Activated CD8-positive, alpha-beta memory T cell treated with anti-CD3 and anti-CD28 coated beads, Interleukin-2, amount 10 ng/mL, durations not matched to agents 7 days and 5 days (primary cell): ENCODE results near the gene SH3PXD2B. TPM values are rescaled to one million over a fixed set of nuclear protein-coding genes. Genes with fewer than 3 reads are reported as not detected.
"Not testable (repeated sequence)": the region's sequence is repeated elsewhere in the genome, so short reads cannot be mapped to it uniquely, and the experiment has no call there.

Experiments used
- ATAC-seq: fragments of 150-1000 bp; cut with Tn5 transposase; one replicate; pipeline ENCODE4 v1.10.0; 2021; ENCODE audit warnings: moderate library complexity
- CTCF ChIA-PET: fragments of 350-600 bp; sonication (Branson Sonifier 250); formaldehyde crosslinking; loops from one replicate; lab custom pipeline; 2021; ENCODE audit warnings: antibody characterized with exemption; lab: Charles Lee
- DNase-seq: peaks from one replicate; pipeline ENCODE4 v3.0.0-alpha.2; 2020
- H3K27ac Mint-ChIP-seq: one replicate; pipeline ENCODE4 v1.8.0; 2021; ENCODE audit warnings: mild to moderate bottlenecking, mixed read lengths
- H3K27me3 Mint-ChIP-seq: one replicate; pipeline ENCODE4 v1.8.0; 2021; ENCODE audit warnings: mixed read lengths
- H3K36me3 Mint-ChIP-seq: one replicate; pipeline ENCODE4 v1.8.0; 2021; ENCODE audit warnings: mild to moderate bottlenecking, mixed read lengths
- H3K4me1 Mint-ChIP-seq: one replicate; pipeline ENCODE4 v1.8.0; 2021; ENCODE audit warnings: mixed read lengths
- H3K4me3 Mint-ChIP-seq: one replicate; pipeline ENCODE4 v1.8.0; 2021; ENCODE audit warnings: mild to moderate bottlenecking, moderate library complexity, mixed read lengths
- H3K9me3 Mint-ChIP-seq: one replicate; pipeline ENCODE4 v1.8.0; 2022; ENCODE audit warnings: low read depth, mixed read lengths
- total RNA-seq, 2 experiments: library from RNA; stranded (reverse); gene quantifications; one replicate each; pipeline ENCODE4 v1.2.3, GENCODE V29; 2021

Gene SH3PXD2B
- total RNA-seq, 2 experiments from 2014 or later = 0.06 to 0.12 TPM

DNA sequence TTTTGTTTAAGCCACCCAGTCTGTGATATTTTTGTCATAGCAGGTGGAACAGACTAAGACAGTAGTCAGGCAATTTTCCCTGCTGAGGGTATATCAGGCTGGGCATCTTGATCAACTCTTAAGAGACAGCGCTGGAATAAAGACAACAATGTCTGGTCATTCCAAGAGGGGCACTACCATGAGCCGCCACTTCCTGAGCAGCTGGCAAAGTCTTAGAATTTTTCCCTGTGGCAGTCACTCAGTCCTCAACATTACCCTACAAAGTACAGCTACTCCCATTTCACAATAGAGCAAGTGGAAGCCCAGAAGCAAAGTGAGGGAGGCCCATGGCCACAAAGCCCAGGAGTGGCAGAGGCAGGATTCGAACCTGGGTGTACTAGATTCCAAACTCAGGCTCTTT, 74.8 kb downstream of the SH3PXD2B start:
- Mint-ChIP-seq H3K9me3 (no peaks in the 10 kb centered on the region), H3K27me3 (peaks cover 13% of the 10 kb centered on the region), H3K4me1 (peaks cover 10% of the 10 kb centered on the region), H3K4me3 (no peak overlapping the region), H3K36me3 (no peaks in the 10 kb centered on the region), H3K27ac (no peak overlapping the region)
- ATAC-seq (no peak), DNase-seq (no peak)
- CTCF ChIA-PET = no interaction called here

DNA sequence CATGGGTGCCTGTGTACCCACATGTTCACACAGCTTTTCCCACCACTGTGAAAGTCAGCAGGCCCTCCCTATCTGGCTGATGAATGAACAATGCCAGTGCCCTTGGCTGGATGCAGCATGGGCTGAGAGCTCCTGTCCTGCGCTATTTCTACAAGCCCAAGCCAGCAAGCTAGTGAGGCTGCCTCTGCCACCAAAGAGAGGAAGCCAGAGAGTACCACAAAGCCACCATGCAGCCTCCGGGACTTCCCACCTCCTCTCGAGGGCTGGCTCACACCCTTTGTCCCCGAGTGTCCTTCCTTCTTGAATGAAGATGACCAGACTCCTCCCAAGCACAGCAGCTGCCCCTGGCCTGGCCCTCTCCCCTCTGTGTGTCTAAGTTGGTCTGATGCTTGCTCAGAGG, 76.5 kb downstream of the SH3PXD2B start:
- Mint-ChIP-seq H3K36me3 (no peaks in the 10 kb centered on the region), H3K9me3 (no peaks in the 10 kb centered on the region), H3K27me3 (peaks cover 13% of the 10 kb centered on the region), H3K4me3 (no peak overlapping the region), H3K4me1 (peaks cover 10% of the 10 kb centered on the region), H3K27ac (no peak overlapping the region)
- peak; percentile 42 for ATAC-seq
- DNase-seq = peak; percentile 43
- CTCF ChIA-PET = no interaction called here

DNA sequence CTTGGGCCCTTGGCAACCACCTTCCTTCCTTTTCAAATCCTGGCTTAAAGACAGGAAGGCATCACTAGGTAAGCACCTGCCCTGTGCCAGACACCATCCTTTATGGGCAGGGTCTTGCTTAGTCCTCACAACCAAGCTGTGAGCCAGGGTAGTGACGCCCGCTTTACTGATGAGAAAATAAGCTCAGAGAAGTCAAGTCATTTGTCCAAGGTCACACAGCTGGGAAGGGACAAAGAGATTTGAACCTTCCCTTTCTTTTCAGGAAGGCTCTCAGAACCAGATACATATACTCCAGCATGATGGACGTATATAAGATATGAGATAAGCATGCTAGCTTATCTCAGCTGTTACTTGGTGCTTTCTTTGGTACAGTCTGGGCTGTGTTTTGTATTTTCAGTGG, 76.9 kb downstream of the SH3PXD2B start:
- DNase-seq (no peak), ATAC-seq (no peak)
- Mint-ChIP-seq H3K36me3 (no peaks in the 10 kb centered on the region), H3K27ac (no peak overlapping the region), H3K9me3 (no peaks in the 10 kb centered on the region), H3K4me3 (no peak overlapping the region), H3K4me1 (peaks cover 10% of the 10 kb centered on the region), H3K27me3 (peaks cover 13% of the 10 kb centered on the region)
- CTCF ChIA-PET = no interaction called here

DNA sequence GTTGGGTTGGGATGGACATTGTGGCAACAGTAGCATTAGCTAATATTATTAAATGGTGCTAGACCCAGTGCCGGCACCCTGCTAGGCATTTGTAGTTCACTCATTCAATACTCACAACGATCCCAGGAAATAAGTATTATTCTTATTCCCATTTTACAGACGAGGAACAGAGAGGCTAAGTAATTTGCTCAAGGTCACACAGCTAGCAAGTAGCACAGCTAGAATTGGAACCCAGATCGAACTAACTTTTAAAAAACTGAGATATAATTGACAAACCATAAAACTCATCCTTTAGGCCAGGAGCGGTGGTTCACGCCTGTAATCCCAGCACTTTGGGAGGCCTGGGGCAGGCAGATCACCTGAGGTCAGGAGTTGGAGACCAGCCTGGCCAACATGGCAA, 79.5 kb downstream of the SH3PXD2B start:
- Mint-ChIP-seq H3K4me1 (peaks cover 10% of the 10 kb centered on the region), H3K27me3 (peaks cover 13% of the 10 kb centered on the region), H3K4me3 (no peak overlapping the region), H3K9me3 (peaks cover 3% of the 10 kb centered on the region), H3K27ac (no peak overlapping the region), H3K36me3 (peaks cover 2% of the 10 kb centered on the region)
- ATAC-seq = no peak
- CTCF ChIA-PET = no interaction called here
- DNase-seq = no peak

DNA sequence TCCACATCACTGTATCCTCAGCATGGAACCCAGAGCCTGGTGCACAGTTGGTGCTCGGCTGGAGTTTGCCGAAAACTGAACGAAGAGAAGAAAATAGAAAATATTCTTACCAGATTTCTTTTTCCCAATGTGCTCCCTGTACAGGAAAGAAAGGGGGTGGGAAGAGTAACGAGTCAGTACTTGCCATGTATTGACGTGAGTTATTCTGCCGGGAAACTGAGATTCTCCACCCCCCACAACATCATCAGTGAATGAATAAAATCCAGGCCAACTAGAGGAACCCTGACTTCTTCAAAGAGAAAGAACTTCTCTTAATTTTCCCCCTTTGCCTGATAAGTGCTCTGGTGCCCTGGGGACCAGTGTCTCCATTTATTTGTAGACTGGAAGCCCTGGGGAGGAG, 80.6 kb downstream of the SH3PXD2B start:
- ATAC-seq (no peak), DNase-seq (no peak)
- peaks cover 10% of the 10 kb centered on the region for H3K4me1 Mint-ChIP-seq
- H3K27ac Mint-ChIP-seq = no peak overlapping the region
- H3K27me3 Mint-ChIP-seq = peaks cover 10% of the 10 kb centered on the region
- H3K4me3 Mint-ChIP-seq = no peak overlapping the region
- H3K9me3 Mint-ChIP-seq = peaks cover 3% of the 10 kb centered on the region
- CTCF ChIA-PET = no interaction called here
- H3K36me3 Mint-ChIP-seq = peaks cover 2% of the 10 kb centered on the region

DNA sequence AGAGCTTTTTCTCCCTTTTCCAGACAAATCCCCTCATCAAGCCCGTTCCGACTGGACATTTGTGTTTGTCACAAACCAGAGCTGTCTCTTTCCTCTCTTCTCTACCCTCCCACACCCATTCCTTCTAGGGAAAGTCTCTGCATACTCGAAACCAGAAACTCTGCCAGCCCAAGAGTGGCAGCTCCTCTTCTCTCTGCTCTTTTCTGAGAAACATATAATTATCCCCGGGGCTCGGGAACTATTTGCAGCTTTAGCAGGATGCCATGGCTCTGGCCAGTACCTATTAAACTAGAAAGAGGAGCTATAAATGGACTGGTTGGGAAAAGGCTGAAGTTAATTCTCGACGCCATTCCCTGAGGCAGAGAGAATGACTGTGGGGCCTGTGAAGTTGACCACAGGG, 82.6 kb downstream of the SH3PXD2B start:
- peaks cover 3% of the 10 kb centered on the region for H3K9me3 Mint-ChIP-seq
- ATAC-seq = no peak
- CTCF ChIA-PET = no interaction called here

DNA sequence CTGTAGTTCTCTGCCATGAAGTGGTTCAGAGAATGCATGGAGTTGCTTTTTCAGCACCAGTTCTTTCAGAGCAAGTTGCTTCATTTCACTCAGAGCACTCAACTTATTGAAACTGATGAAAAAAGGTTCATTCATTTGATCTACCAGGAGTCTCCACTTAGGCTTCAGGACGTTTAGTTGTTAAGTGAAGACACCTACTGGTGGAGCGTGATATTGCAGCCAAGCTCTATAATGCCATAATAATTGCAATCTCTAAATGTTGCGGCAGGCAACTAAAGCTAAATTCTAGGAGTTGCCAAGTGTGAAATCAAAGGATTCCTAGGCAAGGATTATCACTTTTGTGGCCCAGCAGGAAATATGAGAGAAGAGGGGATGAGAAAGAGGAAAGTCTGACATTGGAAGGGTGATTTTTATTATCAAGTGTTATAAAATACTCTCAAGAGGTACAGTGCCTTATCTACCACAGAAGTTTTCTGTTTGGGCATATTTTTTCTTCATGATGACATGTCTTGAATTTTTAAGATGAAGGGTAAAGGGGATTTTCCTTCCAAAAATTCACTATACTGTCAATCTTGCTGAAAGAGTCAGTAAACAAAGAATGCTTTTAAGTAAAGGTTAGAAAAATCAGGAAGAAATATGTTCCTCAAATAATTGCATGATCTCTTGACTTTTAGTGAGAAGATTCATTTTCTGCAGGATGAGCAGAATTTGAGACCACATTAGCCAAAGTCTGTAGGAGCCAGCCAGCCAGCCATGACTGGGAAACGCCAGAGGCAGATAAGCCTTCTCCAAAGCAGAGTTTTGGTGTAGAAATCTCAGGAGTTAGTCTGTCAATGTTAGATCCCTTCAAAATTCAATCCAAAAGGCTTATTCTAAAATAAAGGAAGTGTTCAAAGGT, 83.4 kb downstream of the SH3PXD2B start:
- DNase-seq (peak; percentile 66), ATAC-seq (no peak)
- no peak overlapping the region for H3K27ac Mint-ChIP-seq
- no peaks in the 10 kb centered on the region for H3K4me1 Mint-ChIP-seq
- H3K27me3 Mint-ChIP-seq = peaks cover 10% of the 10 kb centered on the region
- CTCF ChIA-PET = interaction anchor here (0.7 to 1.3 kb wide), 4 partner anchors 15 to 37 kb away, joined by 3 to 4 read pairs (median 3); no protein-coding TSS in a partner anchor
- no peak overlapping the region for H3K4me3 Mint-ChIP-seq
- peaks cover 3% of the 10 kb centered on the region for H3K9me3 Mint-ChIP-seq
- H3K36me3 Mint-ChIP-seq = peaks cover 2% of the 10 kb centered on the region

More for the DNA sequence above, 82.6 kb downstream of the SH3PXD2B start:
- H3K27ac Mint-ChIP-seq = no peak overlapping the region
- no peak for DNase-seq
- H3K36me3 Mint-ChIP-seq = peaks cover 2% of the 10 kb centered on the region
- no peak overlapping the region for H3K4me3 Mint-ChIP-seq
- peaks cover 10% of the 10 kb centered on the region for H3K27me3 Mint-ChIP-seq
- H3K4me1 Mint-ChIP-seq = no peaks in the 10 kb centered on the region

DNA sequence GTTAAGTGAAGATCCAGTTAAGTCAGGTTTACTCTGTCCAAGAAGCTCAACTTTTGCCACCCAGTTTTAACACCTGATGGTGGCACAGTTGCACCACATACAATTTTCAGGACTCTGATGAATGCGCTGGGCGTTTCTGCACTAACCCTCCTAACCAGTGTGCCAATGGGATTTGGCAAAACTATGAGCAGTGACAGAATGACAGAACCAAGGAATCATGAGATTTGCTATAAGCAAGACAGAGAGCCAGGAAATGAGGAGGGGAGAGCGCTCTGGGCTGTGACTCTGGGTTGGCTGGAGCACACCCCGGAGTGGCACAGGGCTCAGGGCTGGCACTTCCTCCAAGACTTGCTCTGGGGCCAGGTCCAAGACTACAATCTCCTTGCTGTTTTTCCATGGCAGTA, 84.1 kb downstream of the SH3PXD2B start:
- no peak for ATAC-seq

DNA sequence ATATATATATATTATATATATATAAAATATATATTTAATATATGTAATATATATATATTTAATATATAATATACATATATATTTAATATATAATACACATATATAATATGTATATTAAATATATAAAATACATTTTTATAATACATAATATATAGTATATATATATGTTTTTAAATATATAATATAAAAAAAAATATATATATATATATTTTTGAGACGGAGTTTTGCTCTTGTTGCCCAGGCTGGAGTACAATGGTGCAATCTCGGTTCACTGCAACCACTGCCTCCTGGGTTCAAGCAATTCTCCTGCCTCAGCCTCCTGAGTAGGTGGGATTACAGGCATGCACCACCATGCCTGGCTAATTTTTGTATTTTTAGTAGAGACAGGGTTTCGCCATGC, 85.6 kb downstream of the SH3PXD2B start:
- H3K36me3 Mint-ChIP-seq, H3K27me3 Mint-ChIP-seq, DNase-seq, ATAC-seq, H3K4me3 Mint-ChIP-seq, H3K27ac Mint-ChIP-seq, H3K9me3 Mint-ChIP-seq, CTCF ChIA-PET: not testable (repeated sequence)
- peaks cover 13% of the 10 kb centered on the region for H3K4me1 Mint-ChIP-seq

More for the DNA sequence above, 84.1 kb downstream of the SH3PXD2B start:
- no peak overlapping the region for H3K27ac Mint-ChIP-seq
- H3K27me3 Mint-ChIP-seq = peaks cover 6% of the 10 kb centered on the region
- H3K36me3 Mint-ChIP-seq = peaks cover 2% of the 10 kb centered on the region
- CTCF ChIA-PET = interaction anchor here (1.2 to 1.3 kb wide), 2 partner anchors 16 to 35 kb away, joined by 3 to 4 read pairs; no protein-coding TSS in a partner anchor
- H3K4me1 Mint-ChIP-seq = peaks cover 4% of the 10 kb centered on the region
- H3K4me3 Mint-ChIP-seq = no peak overlapping the region
- DNase-seq = no peak
- peaks cover 3% of the 10 kb centered on the region for H3K9me3 Mint-ChIP-seq

DNA sequence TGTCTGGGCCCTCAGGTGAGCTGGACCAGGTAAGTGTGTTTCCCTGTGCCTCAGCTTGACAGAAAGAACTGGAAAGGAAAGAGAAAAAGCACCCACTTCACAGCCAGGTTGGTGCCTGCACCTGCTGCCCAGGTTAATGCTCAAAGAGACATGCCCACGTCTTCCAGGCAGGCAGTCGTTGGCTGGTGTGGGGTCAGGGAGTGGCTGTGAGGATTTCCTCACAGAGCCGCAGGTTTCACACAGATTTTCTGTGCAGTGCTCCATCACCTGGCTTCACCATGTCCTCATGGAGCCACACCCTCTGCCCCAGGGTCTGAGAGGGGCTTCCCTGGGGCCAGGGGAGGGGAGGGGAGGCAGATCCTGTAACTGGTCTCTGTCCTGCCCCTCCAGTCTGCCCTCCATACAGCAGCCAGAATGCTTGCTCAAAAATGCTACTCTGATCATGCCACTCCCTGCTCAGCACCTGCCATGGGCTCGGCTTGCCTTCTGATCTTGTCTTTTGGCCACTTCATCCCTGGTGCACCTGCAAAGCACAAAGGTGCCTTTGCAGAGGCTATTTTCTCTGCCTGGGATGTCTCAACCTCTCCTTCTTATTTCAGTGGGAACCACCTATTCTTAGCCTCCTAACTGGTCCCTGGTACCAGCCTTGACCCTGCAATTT, 88.2 kb downstream of the SH3PXD2B start:
- CTCF ChIA-PET = no interaction called here
- no peaks in the 10 kb centered on the region for H3K9me3 Mint-ChIP-seq
- peaks cover 3% of the 10 kb centered on the region for H3K36me3 Mint-ChIP-seq
- peaks cover 20% of the 10 kb centered on the region for H3K4me1 Mint-ChIP-seq
- DNase-seq = no peak
- no peak overlapping the region for H3K4me3 Mint-ChIP-seq
- no peak for ATAC-seq
- H3K27ac Mint-ChIP-seq = no peak overlapping the region
- H3K27me3 Mint-ChIP-seq = no peaks in the 10 kb centered on the region

DNA sequence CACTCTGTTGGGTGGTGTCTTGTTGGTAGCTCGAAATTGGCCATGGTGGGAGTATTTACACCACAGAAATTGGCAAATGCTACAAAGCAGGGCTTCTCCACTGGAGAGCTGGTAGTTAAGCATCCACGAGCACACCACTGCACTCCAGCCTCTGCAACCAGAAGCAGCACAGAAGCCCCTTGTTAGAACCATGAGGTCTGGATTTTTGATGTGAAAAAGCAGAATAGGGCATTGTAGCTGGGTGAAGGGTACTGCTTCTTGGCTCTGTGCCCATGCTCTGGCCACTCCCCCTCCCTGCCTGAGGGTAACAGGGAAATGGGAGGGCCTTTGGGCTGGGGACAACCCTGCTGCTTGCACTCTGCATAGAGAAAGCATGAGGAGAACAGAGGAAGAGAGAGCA, 89.6 kb downstream of the SH3PXD2B start:
- Mint-ChIP-seq H3K4me3 (no peak overlapping the region), H3K4me1 (peaks cover 20% of the 10 kb centered on the region), H3K36me3 (peaks cover 1% of the 10 kb centered on the region), H3K27ac (no peak overlapping the region), H3K27me3 (no peaks in the 10 kb centered on the region), H3K9me3 (no peaks in the 10 kb centered on the region)
- no peak for DNase-seq
- ATAC-seq = peak; percentile 27
- CTCF ChIA-PET = no interaction called here

DNA sequence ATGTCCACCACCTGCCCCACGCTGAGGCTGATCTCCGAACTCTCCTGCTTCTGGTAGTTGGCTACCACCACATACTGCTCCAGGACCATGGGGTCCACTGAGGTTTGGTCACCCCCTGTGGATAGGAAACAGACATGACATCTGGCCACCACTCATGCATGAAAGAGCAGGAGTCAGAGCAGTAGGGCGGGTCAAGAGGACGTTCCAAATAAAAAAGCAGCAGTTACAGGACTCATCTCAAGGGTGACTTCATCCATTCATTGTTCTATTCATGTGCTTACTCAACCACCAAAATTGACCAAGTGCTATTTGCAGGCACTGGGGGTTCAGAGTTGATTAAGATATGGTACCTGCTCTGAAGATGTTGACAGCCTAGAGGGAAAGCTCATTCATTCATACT, 91.6 kb downstream of the SH3PXD2B start:
- Mint-ChIP-seq H3K36me3 (peaks cover 1% of the 10 kb centered on the region), H3K27me3 (no peaks in the 10 kb centered on the region), H3K27ac (no peak overlapping the region), H3K9me3 (no peaks in the 10 kb centered on the region), H3K4me1 (peaks cover 20% of the 10 kb centered on the region), H3K4me3 (no peak overlapping the region)
- ATAC-seq (no peak), DNase-seq (no peak)
- CTCF ChIA-PET = no interaction called here

DNA sequence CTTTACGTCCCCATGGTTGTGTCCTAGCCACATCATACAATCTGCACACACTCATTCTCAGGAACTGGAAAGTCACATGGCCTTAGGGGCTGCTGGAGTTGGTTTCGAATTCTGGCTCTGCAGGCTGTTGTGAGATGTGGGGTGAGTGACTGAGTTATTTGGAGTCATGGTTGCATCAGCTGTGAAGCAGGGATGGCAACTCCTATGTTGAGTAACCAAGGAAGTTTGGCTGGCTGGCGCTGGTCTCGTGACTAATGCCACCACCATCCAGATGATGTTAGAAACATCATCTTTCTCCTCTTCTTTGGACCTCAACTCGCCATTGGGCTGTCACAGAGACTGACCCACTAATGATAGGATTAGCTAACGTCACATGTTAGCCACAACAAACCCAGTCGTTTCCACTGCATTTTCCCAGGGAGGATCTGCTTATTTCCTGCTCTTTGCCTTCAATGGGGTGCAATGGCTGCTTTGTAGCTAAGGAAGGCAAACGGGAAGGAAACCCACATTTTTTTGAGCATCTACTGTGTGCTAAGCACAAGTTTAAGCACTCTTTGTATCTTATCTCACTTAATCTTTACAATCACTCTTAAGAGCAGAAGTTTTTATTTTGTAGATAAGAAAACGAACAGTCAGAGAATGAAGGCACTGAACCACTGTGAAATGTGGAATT, 92.6 kb downstream of the SH3PXD2B start:
- peak; percentile 79 for ATAC-seq
- peaks cover 4% of the 10 kb centered on the region for H3K27me3 Mint-ChIP-seq
- peak; percentile 64 for DNase-seq
- H3K36me3 Mint-ChIP-seq = peaks cover 1% of the 10 kb centered on the region
- CTCF ChIA-PET = interaction anchor here (1.0 kb wide), 1 partner anchor 68 kb away, joined by 3 read pairs; no protein-coding TSS in a partner anchor
- H3K9me3 Mint-ChIP-seq = no peaks in the 10 kb centered on the region
- no peak overlapping the region for H3K4me3 Mint-ChIP-seq
- peak overlapping the region; percentile 61 for H3K27ac Mint-ChIP-seq
- peaks cover 20% of the 10 kb centered on the region for H3K4me1 Mint-ChIP-seq
